Naive thymus-derived CD4-positive, alpha-beta T cell (primary cell): ENCODE results near the gene ZBTB49. TPM values are rescaled to one million over a fixed set of nuclear protein-coding genes. Genes with fewer than 3 reads are reported as not detected.
A peak's percentile ranks its signal among the peaks of the same experiment; 100 is the strongest.

Experiments used
- ATAC-seq: fragments of 150-1000 bp; cut with Tn5 transposase; 2 replicates; pipeline ENCODE4 v1.10.0; 2021; ENCODE audit warnings: mild to moderate bottlenecking, moderate library complexity
- CTCF ChIA-PET: fragments of 350-600 bp; sonication (Branson Sonifier 250); formaldehyde crosslinking; loops from one replicate; lab custom pipeline; 2021; ENCODE audit warnings: antibody characterized with exemption; lab: Charles Lee
- POLR2A ChIA-PET: fragments of 350-600 bp; sonication (Branson Sonifier 250); formaldehyde crosslinking; loops from one replicate; lab custom pipeline; 2021; ENCODE audit warnings: antibody characterized with exemption, inconsistent platforms; lab: Charles Lee
- DNase-seq, 9 donors: peaks; one replicate each; pipeline versions ENCODE4 v3.0.0 to v3.0.0-alpha.2; 2020 to 2022; ENCODE audit warnings: mixed read lengths in 1 of 9
- H3K27ac ChIP-seq: one replicate; pipeline ENCODE4 v1.7.0; 2013; ENCODE audit warnings: mild to moderate bottlenecking, low read depth, low read length, moderate library complexity
- H3K27me3 ChIP-seq, 2 donors: one replicate each; pipeline ENCODE4 v1.7.0; 2013; ENCODE audit warnings: low read length in 2 of 2, mild to moderate bottlenecking in 2 of 2, moderate library complexity in 2 of 2; ENCODE audit not compliant: control insufficient read depth in 2 of 2, insufficient read depth in 2 of 2
- H3K36me3 ChIP-seq, 3 experiments: 1 replicate in 2 of 3; 2 replicates in 1 of 3; pipeline ENCODE4 v1.7.0; 2013; ENCODE audit warnings: low read length in 3 of 3, mild to moderate bottlenecking in 3 of 3, moderate library complexity in 1 of 3; ENCODE audit not compliant: insufficient read depth in 3 of 3, control insufficient read depth in 2 of 3
- H3K4me1 ChIP-seq, 2 donors: one replicate each; pipeline ENCODE4 v1.7.0; 2013; ENCODE audit warnings: low read length in 2 of 2, mild to moderate bottlenecking in 2 of 2, moderate library complexity in 1 of 2; ENCODE audit not compliant: control insufficient read depth in 2 of 2, insufficient read depth in 2 of 2
- H3K4me3 ChIP-seq: 2 replicates; pipeline ENCODE4 v1.7.0; 2013; ENCODE audit warnings: mild to moderate bottlenecking, low read length
- H3K9me3 ChIP-seq, 3 experiments: 1 replicate in 2 of 3; 2 replicates in 1 of 3; pipeline ENCODE4 v1.7.0; 2013; ENCODE audit warnings: low read length in 3 of 3; ENCODE audit not compliant: control insufficient read depth in 2 of 3
- H3K27ac Mint-ChIP-seq, 9 donors: one replicate each; pipeline ENCODE4 v1.8.0; 2020 to 2022; ENCODE audit warnings: mixed read lengths in 9 of 9, mild to moderate bottlenecking in 8 of 9, moderate library complexity in 5 of 9, inconsistent platforms in 2 of 9
- H3K27me3 Mint-ChIP-seq, 5 donors: one replicate each; pipeline ENCODE4 v1.8.0; 2021 to 2022; ENCODE audit warnings: mixed read lengths in 5 of 5, mild to moderate bottlenecking in 1 of 5
- H3K36me3 Mint-ChIP-seq, 5 donors: one replicate each; pipeline ENCODE4 v1.8.0; 2020 to 2022; ENCODE audit warnings: mixed read lengths in 5 of 5, mild to moderate bottlenecking in 3 of 5, inconsistent platforms in 1 of 5
- H3K4me1 Mint-ChIP-seq, 7 donors: one replicate each; pipeline ENCODE4 v1.8.0; 2020 to 2022; ENCODE audit warnings: mixed read lengths in 7 of 7, mild to moderate bottlenecking in 3 of 7, inconsistent platforms in 1 of 7
- H3K4me3 Mint-ChIP-seq, 10 donors: one replicate each; pipeline ENCODE4 v1.8.0; 2020 to 2022; ENCODE audit warnings: mild to moderate bottlenecking in 10 of 10, mixed read lengths in 10 of 10, moderate library complexity in 6 of 10, inconsistent platforms in 2 of 10
- H3K9me3 Mint-ChIP-seq, 11 donors: one replicate each; pipeline ENCODE4 v1.8.0; 2020 to 2022; ENCODE audit warnings: mixed read lengths in 11 of 11, mild to moderate bottlenecking in 4 of 11, inconsistent platforms in 1 of 11, moderate library complexity in 1 of 11
- intact Hi-C, 2 donors: fragments of 100-400 bp; cut with micrococcal nuclease; formaldehyde crosslinking; loops; one replicate each; pipeline ENCODE4 v1.15.1; 2023
- polyA plus RNA-seq, 2 donors: library from polyadenylated mRNA; unstranded; fragments of 300-500 nt; fragmentation: Illumina TruSeq; gene quantifications; one replicate each; pipeline ENCODE4 v1.2.3, GENCODE V29; 2021
- total RNA-seq, 6 experiments: library from RNA in 5 of 6; stranded (reverse) in 5 of 6; gene quantifications; 1 replicate in 5 of 6; 2 replicates in 1 of 6; pipeline ENCODE4 v1.2.3 and lab custom pipeline; 2021 to 2026

ZBTB49 gene
- total and polyA plus RNA-seq, 7 experiments from 2014 or later = 2.0 to 16.1 (median 8.0) TPM

GRCh38 chr4:4270529-4270928, 19.5 kb upstream of the ZBTB49 start:
- Mint-ChIP-seq H3K9me3 (no peaks in the 10 kb centered on the region), H3K4me1 (peaks cover 0 to 24% (median 5%) of the 10 kb centered on the region in 7 donors), H3K4me3 (peak overlapping the region in 1 of 10 donors; percentile 9), H3K27ac (peak overlapping the region in 5 of 9 donors; percentile 9 to 82 (median 26)), H3K27me3 (no peaks in the 10 kb centered on the region), H3K36me3 (peaks cover 7 to 46% (median 19%) of the 10 kb centered on the region in 5 donors)
- H3K36me3 ChIP-seq = peaks cover 0 to 65% (median 18%) of the 10 kb centered on the region in 3 experiments
- intact Hi-C loops = no loop called here
- POLR2A ChIA-PET = no interaction called here
- H3K4me3 ChIP-seq = no peak overlapping the region
- DNase-seq (no peak), ATAC-seq (no peak)
- H3K9me3 ChIP-seq = no peaks in the 10 kb centered on the region
- H3K27me3 ChIP-seq = no peaks in the 10 kb centered on the region
- H3K27ac ChIP-seq = no peak overlapping the region
- peaks cover 0 to 48% of the 10 kb centered on the region in 2 donors for H3K4me1 ChIP-seq
- CTCF ChIA-PET = no interaction called here

- ATAC-seq (no peak), DNase-seq (no peak)
- Mint-ChIP-seq H3K27me3 (no peaks in the 10 kb centered on the region), H3K36me3 (peaks cover 7 to 38% (median 19%) of the 10 kb centered on the region in 5 donors), H3K9me3 (no peaks in the 10 kb centered on the region), H3K4me1 (peaks cover 0 to 26% (median 5%) of the 10 kb centered on the region in 7 donors), H3K4me3 (no peak overlapping the region), H3K27ac (no peak overlapping the region)
- Histone ChIP-seq H3K4me3 (no peak overlapping the region), H3K4me1 (peaks cover 0 to 45% of the 10 kb centered on the region in 2 donors), H3K9me3 (no peaks in the 10 kb centered on the region), H3K27ac (no peak overlapping the region), H3K36me3 (peaks cover 0 to 64% (median 18%) of the 10 kb centered on the region in 3 experiments), H3K27me3 (no peaks in the 10 kb centered on the region)
- POLR2A ChIA-PET = no interaction called here
- intact Hi-C loops = no loop called here
- CTCF ChIA-PET = interaction anchor here (0.9 kb wide), 1 partner anchor 12 kb away, joined by 3 read pairs; no protein-coding TSS in a partner anchor
These were observed 18.1 kb upstream of the ZBTB49 start for GRCh38 chr4:4271912-4272311.

- DNase-seq = no peak
- POLR2A ChIA-PET = interaction anchor here (1.2 kb wide), 1 partner anchor 14 kb away, joined by 3 read pairs; no protein-coding TSS in a partner anchor
- intact Hi-C loops = no loop called here
- peaks cover 0 to 23% of the 10 kb centered on the region in 2 donors for H3K4me1 ChIP-seq
- no peak overlapping the region for H3K27ac ChIP-seq
- H3K27me3 Mint-ChIP-seq = no peaks in the 10 kb centered on the region
- H3K36me3 Mint-ChIP-seq = peaks cover 11 to 36% (median 19%) of the 10 kb centered on the region in 5 donors
- CTCF ChIA-PET = no interaction called here
- H3K27me3 ChIP-seq = no peaks in the 10 kb centered on the region
- H3K4me3 ChIP-seq = no peak overlapping the region
- H3K4me3 Mint-ChIP-seq = no peak overlapping the region
- ATAC-seq = no peak
- peaks cover 6 to 76% (median 35%) of the 10 kb centered on the region in 3 experiments for H3K36me3 ChIP-seq
- peak overlapping the region in 1 of 9 donors; percentile 12 for H3K27ac Mint-ChIP-seq
- H3K9me3 ChIP-seq = no peaks in the 10 kb centered on the region
- no peaks in the 10 kb centered on the region for H3K9me3 Mint-ChIP-seq
- H3K4me1 Mint-ChIP-seq = peaks cover 0 to 20% (median 5%) of the 10 kb centered on the region in 7 donors
These were observed 15.8 kb upstream of the ZBTB49 start for GRCh38 chr4:4274226-4274625.

GRCh38 chr4:4277531-4277930, 12.5 kb upstream of the ZBTB49 start:
- DNase-seq (no peak), ATAC-seq (no peak)
- CTCF ChIA-PET = no interaction called here

GRCh38 chr4:4281787-4282186, 8.3 kb upstream of the ZBTB49 start:
- H3K4me1 ChIP-seq = no peaks in the 10 kb centered on the region
- ChIA-PET POLR2A (no interaction called here), CTCF (interaction anchor here (0.7 kb wide), 1 partner anchor 26 kb away, joined by 4 read pairs; no protein-coding TSS in a partner anchor)
- peaks cover 0 to 2% (median 0%) of the 10 kb centered on the region in 11 donors for H3K9me3 Mint-ChIP-seq
- H3K9me3 ChIP-seq = no peaks in the 10 kb centered on the region
- peaks cover 10 to 68% (median 34%) of the 10 kb centered on the region in 3 experiments for H3K36me3 ChIP-seq
- no peak overlapping the region for H3K4me3 ChIP-seq
- H3K4me3 Mint-ChIP-seq = no peak overlapping the region
- H3K36me3 Mint-ChIP-seq = peaks cover 9 to 61% (median 20%) of the 10 kb centered on the region in 5 donors
- ATAC-seq (no peak), DNase-seq (no peak)
- no peak overlapping the region for H3K27ac ChIP-seq
- intact Hi-C loops = no loop called here
- H3K4me1 Mint-ChIP-seq = peaks cover 0 to 19% (median 7%) of the 10 kb centered on the region in 7 donors
- no peak overlapping the region for H3K27ac Mint-ChIP-seq
- no peaks in the 10 kb centered on the region for H3K27me3 ChIP-seq
- H3K27me3 Mint-ChIP-seq = no peaks in the 10 kb centered on the region

More at GRCh38 chr4:4277531-4277930, 12.5 kb upstream of the ZBTB49 start:
- Mint-ChIP-seq H3K36me3 (peaks cover 11 to 48% (median 26%) of the 10 kb centered on the region in 5 donors), H3K4me1 (peaks cover 0 to 5% (median 0%) of the 10 kb centered on the region in 7 donors), H3K9me3 (no peaks in the 10 kb centered on the region), H3K27ac (peak overlapping the region in 2 of 9 donors; percentile 37 to 73), H3K27me3 (no peaks in the 10 kb centered on the region), H3K4me3 (no peak overlapping the region)
- intact Hi-C loops = no loop called here
- Histone ChIP-seq H3K36me3 (peaks cover 6 to 71% (median 43%) of the 10 kb centered on the region in 3 experiments), H3K27ac (no peak overlapping the region), H3K4me1 (no peaks in the 10 kb centered on the region), H3K4me3 (no peak overlapping the region), H3K27me3 (no peaks in the 10 kb centered on the region), H3K9me3 (no peaks in the 10 kb centered on the region)
- POLR2A ChIA-PET = no interaction called here

GRCh38 chr4:4284827-4285618, 5.0 kb upstream of the ZBTB49 start:
- Histone ChIP-seq H3K4me3 (no peak overlapping the region), H3K9me3 (no peaks in the 10 kb centered on the region), H3K27ac (no peak overlapping the region), H3K36me3 (peaks cover 4 to 52% (median 9%) of the 10 kb centered on the region in 3 experiments), H3K27me3 (no peaks in the 10 kb centered on the region), H3K4me1 (peaks cover 8 to 10% of the 10 kb centered on the region in 2 donors)
- Mint-ChIP-seq H3K9me3 (peaks cover 0 to 2% (median 0%) of the 10 kb centered on the region in 11 donors), H3K4me3 (no peak overlapping the region), H3K4me1 (peaks cover 10 to 47% (median 31%) of the 10 kb centered on the region in 7 donors), H3K36me3 (peaks cover 5 to 47% (median 15%) of the 10 kb centered on the region in 5 donors), H3K27ac (no peak overlapping the region), H3K27me3 (no peaks in the 10 kb centered on the region)
- POLR2A ChIA-PET = no interaction called here
- DNase-seq (no peak), ATAC-seq (no peak)
- CTCF ChIA-PET = interaction anchor here (0.6 to 2.1 kb wide), 3 partner anchors 25 to 149 kb away, joined by 4 to 7 read pairs (median 4); no protein-coding TSS in a partner anchor
- intact Hi-C loops = no loop called here
